ENCODE measurements around the gene TGFBR1.
"Not testable (repeated sequence)": the region's sequence is repeated elsewhere in the genome, so short reads cannot be mapped to it uniquely, and the experiment has no call there.

Gene TGFBR1

GRCh38 chr9:99192786-99193465 lies 88.0 kb downstream of the TGFBR1 start:
- no peak for ATAC-seq

GRCh38 chr9:99193466-99193821 lies 88.5 kb downstream of the TGFBR1 start:
- no peak for ATAC-seq

GRCh38 chr9:99196484-99196883 lies 91.6 kb downstream of the TGFBR1 start:
- ATAC-seq: not testable (repeated sequence)

GRCh38 chr9:99197124-99197630 lies 92.3 kb downstream of the TGFBR1 start:
- ATAC-seq: no peak

- no peak for ATAC-seq
Observed at GRCh38 chr9:99197987-99198386, 93.1 kb downstream of the TGFBR1 start.

GRCh38 chr9:99199938-99200539 lies 95.1 kb downstream of the TGFBR1 start:
- no peak for ATAC-seq

GRCh38 chr9:99201603-99202002 lies 96.7 kb downstream of the TGFBR1 start:
- no peak for ATAC-seq

Data from activated CD4-positive, CD25-positive, alpha-beta regulatory T cell treated with anti-CD3 and anti-CD28 coated beads, Interleukin-2, amount 50 U/mL, for 24 hours (primary cell).